SU-DHL-6 (cell line): ENCODE data around the gene OSBPL10.

Experiments
- CTCF ChIP-seq: fragments of 200-600 bp; sonication (generic); IDR thresholded peaks from one replicate; pipeline ENCODE4 v1.5.1; 2017; ENCODE audit warnings: antibody characterized with exemption, mild to moderate bottlenecking, low read length, moderate library complexity; ENCODE audit not compliant: insufficient read depth, poor library complexity, severe bottlenecking
- EZH2phosphoT487 ChIP-seq: fragments of 200-600 bp; sonication (generic), shearing (Covaris generic); conservative IDR thresholded peaks from 2 replicates; pipeline ENCODE4 v1.6.1; 2018; ENCODE audit warnings: mild to moderate bottlenecking, antibody characterized with exemption, low read length, moderate library complexity, mixed read lengths

- TF ChIP-seq CTCF (no peak), EZH2phosphoT487 (no peak)
Measured at GRCh38 chr3:31766669-31767068, 214.4 kb downstream of the OSBPL10 start.
